ENCODE measurements around the gene PPP4R4. TPM values are rescaled to one million over a fixed set of nuclear protein-coding genes. Genes with fewer than 3 reads are reported as not detected.

PPP4R4 gene
- total and polyA plus RNA-seq, 2 donors from 2014 or later, result 0.47 TPM; not detected in 1

- no peaks in the 10 kb centered on the region for H3K27me3 ChIP-seq (ENCODE audit: control insufficient read depth, insufficient read depth, low read length)
- FAIRE-seq, result no peak
- H3K9me3 ChIP-seq (ENCODE audit: control insufficient read depth in 2 of 3, insufficient read depth in 1 of 3, low read length in 3 of 3), result no peaks in the 10 kb centered on the region
- H3K27ac ChIP-seq (ENCODE audit: low read depth in 2 of 2, low read length in 2 of 2), result no peak overlapping the region
- no peaks in the 10 kb centered on the region for H3K36me3 ChIP-seq (ENCODE audit: control insufficient read depth in 2 of 3, insufficient read depth in 3 of 3, low read length in 3 of 3)
- H3K9ac ChIP-seq (ENCODE audit: low read length in 3 of 3), result no peak overlapping the region
- TF ChIP-seq CTCF (IDR thresholded peaks at IDR 0.05; ENCODE audit: borderline replicate concordance, extremely low read depth, insufficient read depth), result no peak
- intact Hi-C loops (cut with DNase I), result no loop called here
- DNase-seq, result no peak
- H3K4me3 ChIP-seq (ENCODE audit: low read length in 3 of 3), result no peak overlapping the region
- no peaks in the 10 kb centered on the region for H3K4me1 ChIP-seq (ENCODE audit: control insufficient read depth in 2 of 3, insufficient read depth in 2 of 3, low read depth in 1 of 3, low read length in 3 of 3)
Observed at GRCh38 chr14:94298130-94298529, 124.0 kb downstream of the PPP4R4 start.

- TF ChIP-seq CTCF (IDR thresholded peaks at IDR 0.05; ENCODE audit: borderline replicate concordance, extremely low read depth, insufficient read depth), result no peak
- H3K4me3 ChIP-seq (ENCODE audit: low read length in 3 of 3), result no peak overlapping the region
- DNase-seq, result no peak
- H3K4me1 ChIP-seq (ENCODE audit: control insufficient read depth in 2 of 3, insufficient read depth in 2 of 3, low read depth in 1 of 3, low read length in 3 of 3), result no peaks in the 10 kb centered on the region
- no peak overlapping the region for H3K27ac ChIP-seq (ENCODE audit: low read depth in 2 of 2, low read length in 2 of 2)
- intact Hi-C loops (cut with DNase I), result no loop called here
- H3K36me3 ChIP-seq (ENCODE audit: control insufficient read depth in 2 of 3, insufficient read depth in 3 of 3, low read length in 3 of 3), result no peaks in the 10 kb centered on the region
- no peaks in the 10 kb centered on the region for H3K27me3 ChIP-seq (ENCODE audit: control insufficient read depth, insufficient read depth, low read length)
- no peak for FAIRE-seq
- H3K9me3 ChIP-seq (ENCODE audit: control insufficient read depth in 2 of 3, insufficient read depth in 1 of 3, low read length in 3 of 3), result peaks cover 0 to 11% (median 0%) of the 10 kb centered on the region in 3 donors
- no peak overlapping the region for H3K9ac ChIP-seq (ENCODE audit: low read length in 3 of 3)
Observed at GRCh38 chr14:94303111-94303510, 129.0 kb downstream of the PPP4R4 start.

- intact Hi-C loops (cut with DNase I), result no loop called here
- H3K9ac ChIP-seq (ENCODE audit: low read length in 3 of 3), result no peak overlapping the region
- no peaks in the 10 kb centered on the region for H3K4me1 ChIP-seq (ENCODE audit: control insufficient read depth in 2 of 3, insufficient read depth in 2 of 3, low read depth in 1 of 3, low read length in 3 of 3)
- H3K4me3 ChIP-seq (ENCODE audit: low read length in 3 of 3), result no peak overlapping the region
- no peak for TF ChIP-seq CTCF (IDR thresholded peaks at IDR 0.05; ENCODE audit: borderline replicate concordance, extremely low read depth, insufficient read depth)
- no peaks in the 10 kb centered on the region for H3K36me3 ChIP-seq (ENCODE audit: control insufficient read depth in 2 of 3, insufficient read depth in 3 of 3, low read length in 3 of 3)
- no peak overlapping the region for H3K27ac ChIP-seq (ENCODE audit: low read depth in 2 of 2, low read length in 2 of 2)
- DNase-seq (no peak), FAIRE-seq (no peak)
- H3K9me3 ChIP-seq (ENCODE audit: control insufficient read depth in 2 of 3, insufficient read depth in 1 of 3, low read length in 3 of 3), result peaks cover 0 to 13% (median 0%) of the 10 kb centered on the region in 3 donors
- no peaks in the 10 kb centered on the region for H3K27me3 ChIP-seq (ENCODE audit: control insufficient read depth, insufficient read depth, low read length)
Observed at GRCh38 chr14:94304243-94304642, 130.1 kb downstream of the PPP4R4 start.

- H3K36me3 ChIP-seq (ENCODE audit: control insufficient read depth in 2 of 3, insufficient read depth in 3 of 3, low read length in 3 of 3), result peaks cover 0 to 6% (median 0%) of the 10 kb centered on the region in 3 donors
- FAIRE-seq (no peak), DNase-seq (no peak)
- no peak for TF ChIP-seq CTCF (IDR thresholded peaks at IDR 0.05; ENCODE audit: borderline replicate concordance, extremely low read depth, insufficient read depth)
- intact Hi-C loops (cut with DNase I), result no loop called here
- H3K4me3 ChIP-seq (ENCODE audit: low read length in 3 of 3), result no peak overlapping the region
- H3K9me3 ChIP-seq (ENCODE audit: control insufficient read depth in 2 of 3, insufficient read depth in 1 of 3, low read length in 3 of 3), result peaks cover 0 to 13% (median 0%) of the 10 kb centered on the region in 3 donors
- H3K9ac ChIP-seq (ENCODE audit: low read length in 3 of 3), result no peak overlapping the region
- no peak overlapping the region for H3K27ac ChIP-seq (ENCODE audit: low read depth in 2 of 2, low read length in 2 of 2)
- H3K27me3 ChIP-seq (ENCODE audit: control insufficient read depth, insufficient read depth, low read length), result no peaks in the 10 kb centered on the region
- no peaks in the 10 kb centered on the region for H3K4me1 ChIP-seq (ENCODE audit: control insufficient read depth in 2 of 3, insufficient read depth in 2 of 3, low read depth in 1 of 3, low read length in 3 of 3)
Observed at GRCh38 chr14:94305620-94306019, 131.5 kb downstream of the PPP4R4 start.
